Mesenteric fat pad (tissue), 1 donor: ENCODE data around the gene ZNHIT3. TPM values are rescaled to one million over a fixed set of nuclear protein-coding genes. Genes with fewer than 3 reads are reported as not detected.

Source experiments
- DNase-seq: peaks from one replicate; pipeline ENCODE4 v3.0.0-alpha.2; 2020; ENCODE audit warnings: low spot score
- total RNA-seq: library from RNA; stranded (reverse); fragmentation: NEBNext Ultra II Directional; extraction: Animal tissue kit (Norgen Biotek cat#: 25700); gene quantifications from one replicate; pipeline ENCODE4 v1.2.1, GENCODE V29; 2021
- donor health status: DM: yes; HTN: yes; CAD: no.

ZNHIT3 gene
- total RNA-seq, 1 donor from 2014 or later = 19.1 TPM

GRCh38 chr17:36545077-36545464 lies 58.6 kb downstream of the ZNHIT3 start:
- no peak for DNase-seq

Other genes with a start within 250 kb of the ZNHIT3 start
- gene TBC1D3I, start 222.1 kb upstream of the ZNHIT3 start, total RNA-seq = 0.19 TPM
- gene TBC1D3G, start 162.8 kb upstream of the ZNHIT3 start, total RNA-seq = not detected
- gene TBC1D3H, start 98.2 kb upstream of the ZNHIT3 start, total RNA-seq = not detected
- gene MYO19, start 48.2 kb downstream of the ZNHIT3 start, total RNA-seq = 46.8 TPM
- gene PIGW, start 48.3 kb downstream of the ZNHIT3 start, total RNA-seq = 8.9 TPM
- gene GGNBP2, start 58.2 kb downstream of the ZNHIT3 start, total RNA-seq = 75.4 TPM
- gene DHRS11, start 105.2 kb downstream of the ZNHIT3 start, total RNA-seq = 16.3 TPM
- gene MRM1, start 114.9 kb downstream of the ZNHIT3 start, total RNA-seq = 4.1 TPM